OCI-LY7 (cell line): ENCODE data around the gene DNAH9. TPM values are rescaled to one million over a fixed set of nuclear protein-coding genes. Genes with fewer than 3 reads are reported as not detected.

Experiments used
- BruUV-seq: library from RNA; stranded (reverse); fragments of 400-500 nt; replicated peaks from 2 replicates; lab custom pipeline; 2021; lab: Mats Ljungman, UMichigan
- CTCF ChIA-PET: fragments of 300-600 bp; sonication (Branson Sonifier 250); formaldehyde crosslinking; loops from one replicate; lab custom pipeline; 2022; ENCODE audit warnings: antibody characterized with exemption; ENCODE audit not compliant: unreplicated experiment; lab: Charles Lee
- POLR2A ChIA-PET: fragments of 300-600 bp; sonication (Branson Sonifier 250); formaldehyde crosslinking; loops from one replicate; lab custom pipeline; 2022; ENCODE audit warnings: antibody characterized with exemption; lab: Charles Lee
- DNase-seq: peaks from one replicate; pipeline ENCODE4 v3.0.0-alpha.2; 2015; ENCODE audit warnings: low spot score
- H2AFZ ChIP-seq: fragments of 200-600 bp; sonication (generic), shearing (Covaris generic); 2 replicates; pipeline ENCODE4 v1.6.1; 2014; ENCODE audit warnings: mild to moderate bottlenecking, antibody characterized with exemption, low read length, moderate library complexity
- H3K27ac ChIP-seq: fragments of 200-600 bp; sonication (generic); 2 replicates; pipeline ENCODE4 v1.5.1; 2014; ENCODE audit warnings: mixed run types, low read depth, mild to moderate bottlenecking, moderate library complexity, low read length, inconsistent platforms; ENCODE audit not compliant: poor library complexity, severe bottlenecking
- H3K36me3 ChIP-seq: fragments of 200-600 bp; sonication (generic); 2 replicates; pipeline ENCODE4 v1.6.1; 2014; ENCODE audit warnings: mild to moderate bottlenecking, antibody characterized with exemption, low read length, moderate library complexity, mixed read lengths; ENCODE audit not compliant: insufficient read depth
- H3K4me1 ChIP-seq: fragments of 200-600 bp; sonication (generic); 2 replicates; pipeline ENCODE4 v1.5.1; 2014; ENCODE audit warnings: mild to moderate bottlenecking, low read length; ENCODE audit not compliant: insufficient read depth, poor library complexity, severe bottlenecking
- H3K4me2 ChIP-seq: fragments of 200-600 bp; sonication (generic); 2 replicates; pipeline ENCODE4 v1.6.1; 2014; ENCODE audit warnings: mild to moderate bottlenecking, low read length
- H3K4me3 ChIP-seq: fragments of 200-600 bp; sonication (generic); 2 replicates; pipeline ENCODE4 v1.5.1; 2014; ENCODE audit warnings: mild to moderate bottlenecking, low read depth, low read length; ENCODE audit not compliant: poor library complexity, severe bottlenecking
- H3K79me2 ChIP-seq: fragments of 200-600 bp; sonication (generic); 2 replicates; pipeline ENCODE4 v1.6.1; 2016; ENCODE audit warnings: low read depth, mild to moderate bottlenecking, low read length, moderate library complexity, mixed read lengths; ENCODE audit not compliant: insufficient read depth
- H3K9me2 ChIP-seq: fragments of 200-600 bp; sonication (generic); 2 replicates; pipeline ENCODE4 v1.6.1; 2016; ENCODE audit warnings: mild to moderate bottlenecking, low read length, mixed read lengths; ENCODE audit not compliant: insufficient read depth
- H3K9me3 ChIP-seq: fragments of 200-600 bp; sonication (generic); 2 replicates; pipeline ENCODE4 v1.6.1; 2014; ENCODE audit warnings: mild to moderate bottlenecking, mixed run types, low read length, mixed read lengths
- H4K20me1 ChIP-seq: fragments of 200-600 bp; sonication (generic); 2 replicates; pipeline ENCODE4 v1.6.1; 2014; ENCODE audit warnings: mild to moderate bottlenecking, antibody characterized with exemption, low read length, moderate library complexity, mixed read lengths; ENCODE audit not compliant: insufficient read depth
- EZH2phosphoT487 ChIP-seq: fragments of 200-600 bp; sonication (generic); IDR thresholded peaks from 2 replicates; pipeline ENCODE4 v1.6.1; 2018; ENCODE audit warnings: low read depth, borderline replicate concordance, mild to moderate bottlenecking, mixed run types, antibody characterized with exemption, low read length, moderate library complexity, mixed read lengths
- intact Hi-C: fragments of 100-400 bp; cut with micrococcal nuclease; formaldehyde crosslinking; loops from one replicate; pipeline ENCODE4 v1.10.0; 2022; ENCODE audit not compliant: unreplicated experiment
- total RNA-seq, 2 experiments: library from RNA; depleted of rRNA in 1 of 2; stranded (reverse); fragments of >200 nt in 1 of 2; shearing (Covaris generic) in 1 of 2; gene quantifications; 2 replicates each; pipeline ENCODE4 v1.2.3, GENCODE V29; 2014 to 2022
- TF ChIP-seq, protein P1 (sequence below): fragments of 200-600 bp; sonication (generic); conservative IDR thresholded peaks from 2 replicates; pipeline ENCODE4 v1.5.1; 2014; ENCODE audit warnings: mild to moderate bottlenecking, antibody characterized with exemption, low read length, moderate library complexity, mixed read lengths

Gene DNAH9
- total RNA-seq, 2 experiments from 2014 or later, result not detected

DNA sequence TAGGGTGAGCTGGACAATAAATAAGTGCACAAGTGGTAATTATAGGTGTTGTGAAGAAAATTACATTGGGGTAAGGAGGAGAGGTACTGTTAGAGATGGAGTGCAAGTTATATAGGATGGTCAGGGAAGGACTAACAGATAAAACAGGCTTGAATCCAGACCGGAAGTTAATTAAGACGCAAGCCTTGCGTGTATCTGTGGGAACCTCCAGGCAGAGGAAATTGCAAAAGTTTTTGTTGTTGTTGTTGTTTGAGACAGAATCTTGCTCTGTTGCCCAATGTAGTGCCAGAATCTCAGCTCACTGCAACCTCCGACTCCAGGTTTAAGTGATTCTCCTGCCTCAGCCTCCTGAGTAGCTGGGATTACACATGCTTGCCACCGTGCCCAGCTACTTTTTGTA, 401.4 kb downstream of the DNAH9 start:
- intact Hi-C loops, result no loop called here
- ChIA-PET CTCF (no interaction called here), POLR2A (interaction anchor here (1.3 kb wide), 1 partner anchor 18 kb away, joined by 3 read pairs; no protein-coding TSS in a partner anchor)
- peaks cover 9% of the 10 kb centered on the region; the same call in 1 of the 2 replicates for H3K79me2 ChIP-seq
- H3K27ac ChIP-seq, result no peak overlapping the region
- H2AFZ ChIP-seq, result no peak overlapping the region
- DNase-seq, result no peak
- H4K20me1 ChIP-seq, result no peaks in the 10 kb centered on the region
- BruUV-seq, result no TSS peak
- peaks cover 9% of the 10 kb centered on the region for H3K4me1 ChIP-seq
- no peaks in the 10 kb centered on the region for H3K9me2 ChIP-seq
- H3K4me3 ChIP-seq, result no peak overlapping the region
- no peaks in the 10 kb centered on the region for H3K9me3 ChIP-seq
- no peaks in the 10 kb centered on the region for H3K36me3 ChIP-seq
- H3K4me2 ChIP-seq, result no peak overlapping the region
- TF ChIP-seq, protein P1, sequence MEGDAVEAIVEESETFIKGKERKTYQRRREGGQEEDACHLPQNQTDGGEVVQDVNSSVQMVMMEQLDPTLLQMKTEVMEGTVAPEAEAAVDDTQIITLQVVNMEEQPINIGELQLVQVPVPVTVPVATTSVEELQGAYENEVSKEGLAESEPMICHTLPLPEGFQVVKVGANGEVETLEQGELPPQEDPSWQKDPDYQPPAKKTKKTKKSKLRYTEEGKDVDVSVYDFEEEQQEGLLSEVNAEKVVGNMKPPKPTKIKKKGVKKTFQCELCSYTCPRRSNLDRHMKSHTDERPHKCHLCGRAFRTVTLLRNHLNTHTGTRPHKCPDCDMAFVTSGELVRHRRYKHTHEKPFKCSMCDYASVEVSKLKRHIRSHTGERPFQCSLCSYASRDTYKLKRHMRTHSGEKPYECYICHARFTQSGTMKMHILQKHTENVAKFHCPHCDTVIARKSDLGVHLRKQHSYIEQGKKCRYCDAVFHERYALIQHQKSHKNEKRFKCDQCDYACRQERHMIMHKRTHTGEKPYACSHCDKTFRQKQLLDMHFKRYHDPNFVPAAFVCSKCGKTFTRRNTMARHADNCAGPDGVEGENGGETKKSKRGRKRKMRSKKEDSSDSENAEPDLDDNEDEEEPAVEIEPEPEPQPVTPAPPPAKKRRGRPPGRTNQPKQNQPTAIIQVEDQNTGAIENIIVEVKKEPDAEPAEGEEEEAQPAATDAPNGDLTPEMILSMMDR, result no peak
- no peak for TF ChIP-seq EZH2phosphoT487

DNA sequence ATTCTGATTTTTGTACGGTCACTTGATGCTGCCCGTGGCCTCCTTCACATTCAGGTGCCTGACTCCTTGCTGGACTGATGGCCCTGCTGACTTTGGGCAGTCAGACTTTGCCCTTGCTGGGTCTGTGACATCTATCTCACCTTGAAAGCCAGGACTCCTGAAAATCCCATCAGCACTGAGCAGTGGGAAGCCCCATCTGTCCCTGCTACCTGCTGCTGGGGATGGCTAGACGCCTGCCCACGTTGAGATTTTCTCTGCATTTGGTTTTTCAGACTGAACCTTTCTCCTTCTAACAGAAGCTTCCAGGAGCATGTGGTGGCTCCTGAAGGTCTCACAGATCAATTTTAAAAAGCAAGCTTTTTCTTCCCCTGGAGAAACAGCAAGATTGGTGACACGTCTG, 409.2 kb downstream of the DNAH9 start:
- POLR2A ChIA-PET, result interaction anchor here (1.5 kb wide), 1 partner anchor 10 kb away, joined by 8 read pairs; the partner anchor contains the start of gene ZNF18
- H2AFZ ChIP-seq, result no peak overlapping the region
- no peak overlapping the region for H3K27ac ChIP-seq
- no peaks in the 10 kb centered on the region for H3K9me2 ChIP-seq
- BruUV-seq, result no TSS peak
- intact Hi-C loops, result no loop called here
- H3K4me1 ChIP-seq, result no peaks in the 10 kb centered on the region
- no peak for TF ChIP-seq EZH2phosphoT487
- TF ChIP-seq, protein P1, result no peak
- no peak overlapping the region for H3K4me3 ChIP-seq
- H3K79me2 ChIP-seq, result no peaks in the 10 kb centered on the region
- H3K9me3 ChIP-seq, result no peaks in the 10 kb centered on the region
- H3K4me2 ChIP-seq, result no peak overlapping the region
- CTCF ChIA-PET, result no interaction called here
- no peaks in the 10 kb centered on the region for H3K36me3 ChIP-seq
- no peaks in the 10 kb centered on the region for H4K20me1 ChIP-seq
- DNase-seq, result no peak
